ENCODE measurements around the gene IL34.

The IL34 gene

GRCh38 chr16:70652322-70652721 lies 6.0 kb downstream of the IL34 start:
- no peak for TF ChIP-seq CTCF (conservative IDR thresholded peaks at IDR 0.05; ENCODE audit: control insufficient read depth, insufficient read depth, low read depth, low read length)
- no peak for DNase-seq (ENCODE audit: low read depth)
- H3K4me3 ChIP-seq (ENCODE audit: control insufficient read depth, low read depth, low read length) = no peak overlapping the region

DNA sequence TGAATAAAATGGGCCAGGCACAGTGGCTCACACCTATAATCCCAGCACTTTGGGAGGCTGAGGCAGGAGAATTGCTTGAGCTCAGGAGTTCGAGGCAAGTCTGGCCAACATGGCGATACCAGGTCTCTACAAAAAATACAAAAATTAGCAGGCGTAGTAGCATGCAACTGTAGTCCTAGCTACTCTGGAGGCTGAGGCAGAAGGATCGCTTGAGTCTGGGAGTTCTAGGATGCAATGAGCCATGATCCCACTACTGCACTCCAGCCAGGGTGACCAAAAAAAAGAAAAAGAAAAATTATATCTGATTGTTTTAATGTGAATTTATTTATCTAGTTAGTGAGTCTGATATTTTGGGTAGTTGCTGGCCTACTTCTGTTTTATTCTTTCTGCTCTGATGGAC lies 7.0 kb downstream of the IL34 start:
- TF ChIP-seq CTCF (conservative IDR thresholded peaks at IDR 0.05; ENCODE audit: control insufficient read depth, insufficient read depth, low read depth, low read length) = no peak
- H3K4me3 ChIP-seq (ENCODE audit: control insufficient read depth, low read depth, low read length) = no peak overlapping the region
- no peak for DNase-seq (ENCODE audit: low read depth)

GRCh38 chr16:70653809-70654771 lies 7.7 kb downstream of the IL34 start:
- H3K4me3 ChIP-seq (ENCODE audit: control insufficient read depth, low read depth, low read length) = peak overlapping the region; percentile 48
- TF ChIP-seq CTCF (conservative IDR thresholded peaks at IDR 0.05; ENCODE audit: control insufficient read depth, insufficient read depth, low read depth, low read length) = peak; percentile 90
- DNase-seq (ENCODE audit: low read depth) = peak; percentile 84

DNA sequence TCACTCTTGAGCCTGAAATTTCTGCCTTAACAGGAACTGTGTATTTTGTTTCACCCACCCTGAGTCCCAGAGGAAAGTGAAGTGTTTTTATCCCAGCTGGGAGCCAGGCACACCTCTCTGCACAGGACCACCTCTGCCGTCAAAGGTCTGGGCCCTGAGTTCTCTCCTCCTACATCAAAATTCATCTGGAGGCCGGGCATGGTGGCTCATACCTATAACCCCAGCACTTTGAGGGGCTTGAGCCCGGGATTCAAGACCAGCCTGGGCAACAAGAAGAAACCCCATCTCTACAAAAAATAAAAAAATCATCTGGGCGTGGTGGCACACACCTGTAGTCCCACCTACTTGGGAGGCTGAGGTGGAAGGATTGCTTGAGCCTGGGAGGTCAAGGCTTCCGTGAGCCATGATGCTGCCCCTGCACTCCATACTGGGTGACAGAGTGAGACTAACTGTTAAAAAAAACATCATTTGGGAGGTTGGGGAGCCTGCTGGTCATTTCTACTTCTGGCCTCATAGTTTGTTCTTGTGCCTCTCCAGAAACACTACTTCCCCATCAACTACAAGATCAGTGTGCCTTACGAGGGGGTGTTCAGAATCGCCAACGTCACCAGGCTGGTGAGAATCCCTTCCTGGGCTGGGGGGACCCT lies 9.8 kb downstream of the IL34 start:
- no peak for TF ChIP-seq CTCF (conservative IDR thresholded peaks at IDR 0.05; ENCODE audit: control insufficient read depth, insufficient read depth, low read depth, low read length)
- DNase-seq (ENCODE audit: low read depth) = no peak
- H3K4me3 ChIP-seq (ENCODE audit: control insufficient read depth, low read depth, low read length) = no peak overlapping the region

- no peak overlapping the region for H3K4me3 ChIP-seq (ENCODE audit: control insufficient read depth, low read depth, low read length)
- DNase-seq (ENCODE audit: low read depth) = no peak
- no peak for TF ChIP-seq CTCF (conservative IDR thresholded peaks at IDR 0.05; ENCODE audit: control insufficient read depth, insufficient read depth, low read depth, low read length)
These were observed 10.4 kb downstream of the IL34 start for GRCh38 chr16:70656712-70657263.

GRCh38 chr16:70657956-70658355 lies 11.6 kb downstream of the IL34 start:
- H3K4me3 ChIP-seq (ENCODE audit: control insufficient read depth, low read depth, low read length) = no peak overlapping the region
- no peak for TF ChIP-seq CTCF (conservative IDR thresholded peaks at IDR 0.05; ENCODE audit: control insufficient read depth, insufficient read depth, low read depth, low read length)
- DNase-seq (ENCODE audit: low read depth) = no peak
